HepG2 (cell line): Measurements from ENCODE around the gene QTRT2. TPM values are rescaled to one million over a fixed set of nuclear protein-coding genes. Genes with fewer than 3 reads are reported as not detected.
A peak's percentile ranks its signal among the peaks of the same experiment; 100 is the strongest.

Source experiments
- ELF3 ChIP-seq: IDR thresholded peaks from 2 replicates; pipeline ENCODE4 v1.6.1; 2016; ENCODE audit warnings: missing genetic modification reagents, missing compliant biosample characterization
- ELF4 ChIP-seq: sonication (generic); formaldehyde crosslinking; IDR thresholded peaks from 2 replicates; pipeline ENCODE4 v1.5.0; 2020; ENCODE audit warnings: missing genetic modification reagents, mild to moderate bottlenecking, moderate library complexity, borderline replicate concordance
- EZH2 ChIP-seq: conservative IDR thresholded peaks from 2 replicates; pipeline ENCODE4 v1.6.1; 2012; ENCODE audit warnings: mild to moderate bottlenecking, low read depth, low read length, moderate library complexity
- GZF1 ChIP-seq: sonication (generic); formaldehyde crosslinking; IDR thresholded peaks from 2 replicates; pipeline ENCODE4 v1.5.1; 2020; ENCODE audit warnings: mild to moderate bottlenecking, missing genetic modification reagents
- JUN ChIP-seq: sonication (generic); formaldehyde crosslinking; IDR thresholded peaks from 2 replicates; pipeline ENCODE4 v1.4.0; 2020; ENCODE audit warnings: mild to moderate bottlenecking, missing genetic modification reagents
- MAFK ChIP-seq, 2 experiments: IDR thresholded peaks in 1 of 2; conservative IDR thresholded peaks in 1 of 2; 2 replicates each; pipeline ENCODE4 v1.6.1; 2011; ENCODE audit warnings: improper control_type of control experiment in 2 of 2, low read length in 2 of 2
- MIER2 ChIP-seq: IDR thresholded peaks from 2 replicates; pipeline ENCODE4 v1.6.1; 2016; ENCODE audit warnings: missing biosample characterization, missing genetic modification reagents
- MIER3 ChIP-seq: IDR thresholded peaks from 2 replicates; pipeline ENCODE4 v1.6.1; 2016; ENCODE audit warnings: missing compliant biosample characterization, borderline replicate concordance
- NCOA2 ChIP-seq: sonication (generic); formaldehyde crosslinking; IDR thresholded peaks from 2 replicates; pipeline ENCODE4 v1.8.0; 2022; ENCODE audit warnings: inconsistent platforms
- PAX8 ChIP-seq: sonication (generic); formaldehyde crosslinking; IDR thresholded peaks from 2 replicates; pipeline ENCODE4 v1.8.0; 2022; ENCODE audit warnings: mild to moderate bottlenecking, missing genetic modification reagents, borderline replicate concordance
- SAP130 ChIP-seq: IDR thresholded peaks from 2 replicates; pipeline ENCODE4 v1.6.1; 2016; ENCODE audit warnings: low read depth
- SOX5 ChIP-seq: IDR thresholded peaks from 2 replicates; pipeline ENCODE4 v1.6.1; 2016; ENCODE audit warnings: borderline replicate concordance
- THAP11 ChIP-seq: IDR thresholded peaks from 2 replicates; pipeline ENCODE4 v1.6.1; 2016; ENCODE audit warnings: missing biosample characterization, missing genetic modification reagents
- YY1 ChIP-seq: IDR thresholded peaks from 2 replicates; pipeline ENCODE4 v1.6.1; 2011; ENCODE audit warnings: low read length, low read depth, moderate library complexity, mild to moderate bottlenecking; ENCODE audit not compliant: insufficient read depth, insufficient replicate concordance
- ZBTB1 ChIP-seq: sonication (generic); formaldehyde crosslinking; IDR thresholded peaks from 2 replicates; pipeline ENCODE4 v1.4.0; 2020; ENCODE audit warnings: missing genetic modification reagents, borderline replicate concordance
- ZBTB3 ChIP-seq: sonication (generic); formaldehyde crosslinking; IDR thresholded peaks from 2 replicates; pipeline ENCODE4 v1.4.0; 2020; ENCODE audit warnings: low read depth, mild to moderate bottlenecking, moderate library complexity, missing genetic modification reagents, borderline replicate concordance
- ZBTB7A ChIP-seq: sonication (generic); formaldehyde crosslinking; IDR thresholded peaks from 2 replicates; pipeline ENCODE4 v1.8.0; 2022; ENCODE audit warnings: mild to moderate bottlenecking, missing genetic modification reagents
- ZMYM4 ChIP-seq: sonication (generic); formaldehyde crosslinking; IDR thresholded peaks from 2 replicates; pipeline ENCODE4 v1.8.1; 2023; ENCODE audit warnings: mild to moderate bottlenecking, missing genetic modification reagents
- ZNF331 ChIP-seq: sonication (generic); formaldehyde crosslinking; IDR thresholded peaks from 2 replicates; pipeline ENCODE4 v1.4.0; 2020; ENCODE audit warnings: missing genetic modification reagents
- ZNF562 ChIP-seq: sonication (generic); formaldehyde crosslinking; IDR thresholded peaks from 2 replicates; pipeline ENCODE4 v1.8.0; 2022; ENCODE audit warnings: missing genetic modification reagents, borderline replicate concordance
- ZNF772 ChIP-seq: sonication (generic); formaldehyde crosslinking; IDR thresholded peaks from 2 replicates; pipeline ENCODE4 v1.5.0; 2020; ENCODE audit warnings: mild to moderate bottlenecking, missing genetic modification reagents
- ZSCAN12 ChIP-seq: sonication (generic); formaldehyde crosslinking; IDR thresholded peaks from 2 replicates; pipeline ENCODE4 v1.9.0; 2021; ENCODE audit warnings: mild to moderate bottlenecking, missing genetic modification reagents
- polyA plus RNA-seq, 8 experiments: library from polyadenylated mRNA; depleted of rRNA in 3 of 8; stranded (reverse) in 7 of 8; unstranded in 1 of 8; fragments of >200 nt; fragmentation: Illumina TruSeq in 4 of 8; extraction: Trizol in 4 of 8; gene quantifications; 2 replicates each; pipeline versions ENCODE4 v1.2.1 to v1.2.3, GENCODE V29; 2011 to 2016; ENCODE audit warnings: low read depth in 4 of 8, missing spikeins in 1 of 8, mixed read lengths in 1 of 8; ENCODE audit not compliant: insufficient read depth in 1 of 8
- total RNA-seq, 5 experiments: library from RNA; depleted of rRNA; stranded (reverse); fragments of >200 nt; fragmentation: Illumina TruSeq; extraction: Trizol; gene quantifications; 2 replicates each; pipeline ENCODE4 v1.2.3, GENCODE V29; 2016; ENCODE audit warnings: low read depth in 1 of 5
- TF ChIP-seq, protein P1 (sequence below), 2 experiments: IDR thresholded peaks; 2 replicates each; pipeline ENCODE4 v1.6.1; 2011 to 2012; ENCODE audit warnings: low read length in 2 of 2, borderline replicate concordance in 1 of 2, low read depth in 1 of 2, mild to moderate bottlenecking in 1 of 2, moderate library complexity in 1 of 2
- TF ChIP-seq, protein P2 (sequence below): sonication (generic); formaldehyde crosslinking; conservative IDR thresholded peaks from 2 replicates; pipeline ENCODE4 v1.4.0; 2020; ENCODE audit warnings: mild to moderate bottlenecking, missing genetic modification reagents, moderate library complexity

Gene QTRT2
- total and polyA plus RNA-seq, 2 of the 13 experiments (the other 11 are each of a cell fraction or from before 2014, with no cell fraction given) = 7.1 to 33.4 TPM

GRCh38 chr3:114056130-114057010, at the start of gene QTRT2, which contains the start of gene CCDC191 (continued):
- TF ChIP-seq THAP11 (CRISPR knock-in tag) (peak; percentile 100), MIER2 (CRISPR knock-in tag) (no peak; the same call in 1 of the 2 replicates), NCOA2 (no peak), ZNF331 (peak; percentile 40; the same call in 1 of the 2 replicates), SOX5 (peak; percentile 61), ZNF772 (no peak; the same call in 1 of the 2 replicates), YY1 (peak; percentile 69), MIER3 (peak; percentile 16; the same call in 1 of the 2 replicates), ZMYM4 (CRISPR knock-in tag) (peak; percentile 98), MAFK (conservative IDR thresholded peaks at IDR 0.05 in 1 of 2, IDR thresholded peaks at IDR 0.05 in 1 of 2; ENCODE audit: low read length in 2 of 2) (peak in 1 of 2 experiments; percentile 16; a peak in 2 of 4 replicates), ELF3 (peak; percentile 79; the same call in 1 of the 2 replicates), ZNF562 (CRISPR knock-in tag) (no peak), PAX8 (CRISPR knock-in tag) (no peak), GZF1 (peak; percentile 47; the same call in 1 of the 2 replicates), ZSCAN12 (CRISPR knock-in tag) (no peak), ZBTB3 (CRISPR knock-in tag) (no peak), ZBTB1 (CRISPR knock-in tag) (no peak), ELF4 (CRISPR knock-in tag) (no peak; the same call in 1 of the 2 replicates), EZH2 (no peak), JUN (CRISPR knock-in tag) (no peak), SAP130 (CRISPR knock-in tag) (peak; percentile 99), ZBTB7A (CRISPR knock-in tag) (no peak)
- TF ChIP-seq, protein P1, sequence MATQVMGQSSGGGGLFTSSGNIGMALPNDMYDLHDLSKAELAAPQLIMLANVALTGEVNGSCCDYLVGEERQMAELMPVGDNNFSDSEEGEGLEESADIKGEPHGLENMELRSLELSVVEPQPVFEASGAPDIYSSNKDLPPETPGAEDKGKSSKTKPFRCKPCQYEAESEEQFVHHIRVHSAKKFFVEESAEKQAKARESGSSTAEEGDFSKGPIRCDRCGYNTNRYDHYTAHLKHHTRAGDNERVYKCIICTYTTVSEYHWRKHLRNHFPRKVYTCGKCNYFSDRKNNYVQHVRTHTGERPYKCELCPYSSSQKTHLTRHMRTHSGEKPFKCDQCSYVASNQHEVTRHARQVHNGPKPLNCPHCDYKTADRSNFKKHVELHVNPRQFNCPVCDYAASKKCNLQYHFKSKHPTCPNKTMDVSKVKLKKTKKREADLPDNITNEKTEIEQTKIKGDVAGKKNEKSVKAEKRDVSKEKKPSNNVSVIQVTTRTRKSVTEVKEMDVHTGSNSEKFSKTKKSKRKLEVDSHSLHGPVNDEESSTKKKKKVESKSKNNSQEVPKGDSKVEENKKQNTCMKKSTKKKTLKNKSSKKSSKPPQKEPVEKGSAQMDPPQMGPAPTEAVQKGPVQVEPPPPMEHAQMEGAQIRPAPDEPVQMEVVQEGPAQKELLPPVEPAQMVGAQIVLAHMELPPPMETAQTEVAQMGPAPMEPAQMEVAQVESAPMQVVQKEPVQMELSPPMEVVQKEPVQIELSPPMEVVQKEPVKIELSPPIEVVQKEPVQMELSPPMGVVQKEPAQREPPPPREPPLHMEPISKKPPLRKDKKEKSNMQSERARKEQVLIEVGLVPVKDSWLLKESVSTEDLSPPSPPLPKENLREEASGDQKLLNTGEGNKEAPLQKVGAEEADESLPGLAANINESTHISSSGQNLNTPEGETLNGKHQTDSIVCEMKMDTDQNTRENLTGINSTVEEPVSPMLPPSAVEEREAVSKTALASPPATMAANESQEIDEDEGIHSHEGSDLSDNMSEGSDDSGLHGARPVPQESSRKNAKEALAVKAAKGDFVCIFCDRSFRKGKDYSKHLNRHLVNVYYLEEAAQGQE (IDR thresholded peaks at IDR 0.05; ENCODE audit: borderline replicate concordance in 1 of 2, low read depth in 1 of 2, low read length in 2 of 2) = no peak; a peak in 1 of 4 replicates
- TF ChIP-seq, protein P2, sequence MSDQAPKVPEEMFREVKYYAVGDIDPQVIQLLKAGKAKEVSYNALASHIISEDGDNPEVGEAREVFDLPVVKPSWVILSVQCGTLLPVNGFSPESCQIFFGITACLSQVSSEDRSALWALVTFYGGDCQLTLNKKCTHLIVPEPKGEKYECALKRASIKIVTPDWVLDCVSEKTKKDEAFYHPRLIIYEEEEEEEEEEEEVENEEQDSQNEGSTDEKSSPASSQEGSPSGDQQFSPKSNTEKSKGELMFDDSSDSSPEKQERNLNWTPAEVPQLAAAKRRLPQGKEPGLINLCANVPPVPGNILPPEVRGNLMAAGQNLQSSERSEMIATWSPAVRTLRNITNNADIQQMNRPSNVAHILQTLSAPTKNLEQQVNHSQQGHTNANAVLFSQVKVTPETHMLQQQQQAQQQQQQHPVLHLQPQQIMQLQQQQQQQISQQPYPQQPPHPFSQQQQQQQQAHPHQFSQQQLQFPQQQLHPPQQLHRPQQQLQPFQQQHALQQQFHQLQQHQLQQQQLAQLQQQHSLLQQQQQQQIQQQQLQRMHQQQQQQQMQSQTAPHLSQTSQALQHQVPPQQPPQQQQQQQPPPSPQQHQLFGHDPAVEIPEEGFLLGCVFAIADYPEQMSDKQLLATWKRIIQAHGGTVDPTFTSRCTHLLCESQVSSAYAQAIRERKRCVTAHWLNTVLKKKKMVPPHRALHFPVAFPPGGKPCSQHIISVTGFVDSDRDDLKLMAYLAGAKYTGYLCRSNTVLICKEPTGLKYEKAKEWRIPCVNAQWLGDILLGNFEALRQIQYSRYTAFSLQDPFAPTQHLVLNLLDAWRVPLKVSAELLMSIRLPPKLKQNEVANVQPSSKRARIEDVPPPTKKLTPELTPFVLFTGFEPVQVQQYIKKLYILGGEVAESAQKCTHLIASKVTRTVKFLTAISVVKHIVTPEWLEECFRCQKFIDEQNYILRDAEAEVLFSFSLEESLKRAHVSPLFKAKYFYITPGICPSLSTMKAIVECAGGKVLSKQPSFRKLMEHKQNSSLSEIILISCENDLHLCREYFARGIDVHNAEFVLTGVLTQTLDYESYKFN (CRISPR knock-in tag) = peak; percentile 45; the same call in 1 of the 2 replicates
